Liver (tissue), 9 donors: ENCODE measurements around the gene CMIP. TPM values are rescaled to one million over a fixed set of nuclear protein-coding genes. Genes with fewer than 3 reads are reported as not detected.

Source experiments
- DNase-seq: peaks from one replicate; pipeline ENCODE4 v3.0.0-alpha.2; 2017; ENCODE audit warnings: low spot score
- H3K27ac ChIP-seq, 2 donors: one replicate each; pipeline ENCODE4 v1.7.0; 2013; ENCODE audit warnings: inconsistent platforms in 2 of 2, low read length in 2 of 2, control low read depth in 1 of 2, low read depth in 1 of 2, mild to moderate bottlenecking in 1 of 2
- H3K27me3 ChIP-seq, 4 donors: one replicate each; pipeline versions ENCODE4 v1.6.1 to v1.7.0; 2013; ENCODE audit warnings: low read length in 3 of 4, inconsistent platforms in 1 of 4, mild to moderate bottlenecking in 1 of 4, moderate library complexity in 1 of 4; ENCODE audit not compliant: control insufficient read depth in 4 of 4, insufficient read depth in 4 of 4
- H3K36me3 ChIP-seq, 4 donors: one replicate each; pipeline versions ENCODE4 v1.6.1 to v1.7.0; 2013; ENCODE audit warnings: low read length in 3 of 4, mild to moderate bottlenecking in 3 of 4, low read depth in 1 of 4, moderate library complexity in 1 of 4; ENCODE audit not compliant: control insufficient read depth in 4 of 4, insufficient read depth in 3 of 4
- H3K4me1 ChIP-seq, 4 donors: one replicate each; pipeline versions ENCODE4 v1.6.1 to v1.7.0; 2013; ENCODE audit warnings: low read length in 3 of 4, mild to moderate bottlenecking in 3 of 4, moderate library complexity in 1 of 4; ENCODE audit not compliant: control insufficient read depth in 4 of 4, insufficient read depth in 4 of 4
- H3K4me3 ChIP-seq, 3 donors: one replicate each; pipeline versions ENCODE4 v1.6.1 to v1.7.0; 2013; ENCODE audit warnings: low read length in 3 of 3, control low read depth in 1 of 3, low read depth in 1 of 3, mild to moderate bottlenecking in 1 of 3
- H3K9ac ChIP-seq, 2 donors: one replicate each; pipeline ENCODE4 v1.7.0; 2013; ENCODE audit warnings: low read length in 2 of 2, mild to moderate bottlenecking in 2 of 2, moderate library complexity in 2 of 2, control low read depth in 1 of 2, low read depth in 1 of 2
- H3K9me3 ChIP-seq, 4 donors: one replicate each; pipeline versions ENCODE4 v1.6.1 to v1.7.0; 2013; ENCODE audit warnings: low read length in 3 of 4; ENCODE audit not compliant: control insufficient read depth in 4 of 4
- ATF3 ChIP-seq: IDR thresholded peaks from 2 replicates; pipeline ENCODE4 v1.6.1; 2016; ENCODE audit warnings: antibody characterized with exemption
- CTCF ChIP-seq: fragments of 150-350 bp; IDR thresholded peaks from 2 replicates; pipeline ENCODE4 v1.5.1; 2017; ENCODE audit warnings: improper control_type of control experiment, low read depth, low read length; ENCODE audit not compliant: missing input control
- FOXA1 ChIP-seq: IDR thresholded peaks from 2 replicates; pipeline ENCODE4 v1.6.1; 2016; ENCODE audit warnings: antibody characterized with exemption
- FOXA2 ChIP-seq: IDR thresholded peaks from 2 replicates; pipeline ENCODE4 v1.6.1; 2016; ENCODE audit warnings: antibody characterized with exemption
- GABPA ChIP-seq, 2 donors: IDR thresholded peaks in 1 of 2; conservative IDR thresholded peaks in 1 of 2; 2 replicates each; pipeline ENCODE4 v1.6.1; 2016; ENCODE audit warnings: antibody characterized with exemption in 2 of 2, mild to moderate bottlenecking in 1 of 2, moderate library complexity in 1 of 2
- HNF4A ChIP-seq, 2 donors: conservative IDR thresholded peaks; 2 replicates each; pipeline ENCODE4 v1.6.1; 2016; ENCODE audit warnings: antibody characterized with exemption in 2 of 2, mild to moderate bottlenecking in 2 of 2
- HNF4G ChIP-seq: IDR thresholded peaks from 2 replicates; pipeline ENCODE4 v1.6.1; 2016; ENCODE audit warnings: antibody characterized with exemption
- JUND ChIP-seq, 2 donors: IDR thresholded peaks; 2 replicates each; pipeline ENCODE4 v1.6.1; 2016; ENCODE audit warnings: antibody characterized with exemption in 2 of 2
- MAX ChIP-seq: IDR thresholded peaks from 2 replicates; pipeline ENCODE4 v1.6.1; 2016; ENCODE audit warnings: antibody characterized with exemption
- NR2F2 ChIP-seq: IDR thresholded peaks from 2 replicates; pipeline ENCODE4 v1.6.1; 2016; ENCODE audit warnings: antibody characterized with exemption
- RAD21 ChIP-seq, 2 donors: IDR thresholded peaks; 2 replicates each; pipeline ENCODE4 v1.6.1; 2016; ENCODE audit warnings: antibody characterized with exemption in 2 of 2, mild to moderate bottlenecking in 2 of 2
- REST ChIP-seq: IDR thresholded peaks from 2 replicates; pipeline ENCODE4 v1.6.1; 2016; ENCODE audit warnings: antibody characterized with exemption, mild to moderate bottlenecking
- SP1 ChIP-seq: IDR thresholded peaks from 2 replicates; pipeline ENCODE4 v1.6.1; 2018; ENCODE audit warnings: antibody characterized with exemption, mild to moderate bottlenecking
- YY1 ChIP-seq: IDR thresholded peaks from 2 replicates; pipeline ENCODE4 v1.6.1; 2016; ENCODE audit warnings: antibody characterized with exemption, mild to moderate bottlenecking
- ZBTB33 ChIP-seq: IDR thresholded peaks from 2 replicates; pipeline ENCODE4 v1.6.1; 2016; ENCODE audit warnings: antibody characterized with exemption
- WGBS: extraction: QIAGEN DNeasy Blood & Tissue Kit; methylation state at CpG from one replicate; pipeline ENCODE4 v1.1.7; 2013; 5-methylcytosine and 5-hydroxymethylcytosine counted together
- polyA plus RNA-seq, 2 donors: library from polyadenylated mRNA; stranded (reverse) in 1 of 2; unstranded in 1 of 2; fragments of 200-250 nt in 1 of 2; fragments of >200 nt in 1 of 2; fragmentation: Nextera tagmentation in 1 of 2; extraction: Ambion mirVana in 1 of 2; gene quantifications; one replicate each; pipeline versions ENCODE4 v1.2.1 to v1.2.3, GENCODE V29; 2013 to 2015
- total RNA-seq, 2 donors: library from RNA; depleted of rRNA; stranded (reverse); fragments of >200 nt; gene quantifications; one replicate each; pipeline ENCODE4 v1.2.3, GENCODE V29; 2014
- donor health status: healthy.
- donor health status: healthy.
- donor health status: healthy.
- donor health status: healthy.
- donor health status: healthy.

Gene CMIP
- total and polyA plus RNA-seq, 4 donors, result 1.7 to 15.6 (median 10.1) TPM

GRCh38 chr16:81630635-81631031 is 186.0 kb downstream of the CMIP start:
- Histone ChIP-seq H3K36me3 (peaks cover 0 to 2% (median 0%) of the 10 kb centered on the region in 4 donors), H3K9ac (no peak overlapping the region), H3K4me1 (peaks cover 19 to 37% (median 30%) of the 10 kb centered on the region in 4 donors), H3K9me3 (no peaks in the 10 kb centered on the region), H3K27me3 (no peaks in the 10 kb centered on the region), H3K4me3 (no peak overlapping the region), H3K27ac (no peak overlapping the region)
- WGBS, result 91% methylated on average over 5 of the region's 5 CpGs
- TF ChIP-seq ATF3 (no peak), CTCF (no peak), FOXA1 (no peak), YY1 (no peak), JUND (IDR thresholded peaks at IDR 0.05) (no peak), ZBTB33 (no peak), NR2F2 (no peak), RAD21 (IDR thresholded peaks at IDR 0.05) (no peak), HNF4G (no peak), SP1 (no peak), REST (no peak), MAX (no peak), FOXA2 (no peak), HNF4A (conservative IDR thresholded peaks at IDR 0.05) (no peak), GABPA (IDR thresholded peaks at IDR 0.05 in 1 of 2, conservative IDR thresholded peaks at IDR 0.05 in 1 of 2) (no peak)
- DNase-seq, result no peak
